HepG2 (cell line): Measurements from ENCODE around the gene SMPD3. TPM values are rescaled to one million over a fixed set of nuclear protein-coding genes. Genes with fewer than 3 reads are reported as not detected.

Source experiments
- ATAC-seq: fragments of 200-7000 bp; cut with Tn5 transposase; 3 replicates; pipeline ENCODE4 v1.9.1; 2020; ENCODE audit warnings: mild to moderate bottlenecking, moderate library complexity
- BruUV-seq: library from RNA; stranded (reverse); fragments of 400-500 nt; replicated peaks from 2 replicates; lab custom pipeline; 2021; lab: Mats Ljungman, UMichigan
- CTCF ChIA-PET: fragments of 300-600 bp; formaldehyde crosslinking; extraction: SDS; loops from one replicate; lab custom pipeline; 2021; ENCODE audit warnings: low total read pairs, inconsistent platforms, low intra/inter-chr PET ratio; lab: Yijun Ruan, JAX
- POLR2A ChIA-PET: fragments of 350-600 bp; sonication (Branson Sonifier 250); formaldehyde crosslinking; loops from one replicate; lab custom pipeline; 2020; ENCODE audit warnings: antibody characterized with exemption, inconsistent platforms; lab: Yijun Ruan, JAX
- DNase-seq: peaks from one replicate; pipeline ENCODE4 v3.0.0-alpha.2; 2015; ENCODE audit warnings: low spot score
- FAIRE-seq: peaks from 3 replicates; lab custom pipeline; 2011; peaks lifted over from hg19 to GRCh38; lab: Jason Lieb, UNC
- H2AFZ ChIP-seq: one replicate; pipeline ENCODE4 v1.6.1; 2011; ENCODE audit warnings: low read length, inconsistent platforms
- H3K27ac ChIP-seq: fragments of 300-600 bp; 3 replicates; pipeline ENCODE4 v1.8.0; 2011; ENCODE audit warnings: mixed run types, mild to moderate bottlenecking, mixed read lengths, low read length, inconsistent platforms; ENCODE audit not compliant: insufficient read depth; ENCODE audit errors: extremely low read length
- H3K27me3 ChIP-seq, 2 experiments: fragments of 200-600 bp in 1 of 2; 2 replicates in 1 of 2; 3 replicates in 1 of 2; pipeline versions ENCODE4 v1.6.0 to v1.8.0; 2011; ENCODE audit warnings: low read length in 2 of 2, mild to moderate bottlenecking in 2 of 2, moderate library complexity in 2 of 2, inconsistent platforms in 1 of 2; ENCODE audit not compliant: insufficient read depth in 2 of 2, control insufficient read depth in 1 of 2
- H3K36me3 ChIP-seq, 2 experiments: fragments of 200-600 bp in 1 of 2; replicated peaks in 1 of 2; 2 replicates in 1 of 2; 3 replicates in 1 of 2; pipeline versions ENCODE4 v1.5.1 to v1.8.0; 2011; ENCODE audit warnings: low read length in 2 of 2, inconsistent platforms in 1 of 2; ENCODE audit not compliant: insufficient read depth in 2 of 2, control insufficient read depth in 1 of 2
- H3K4me1 ChIP-seq: 2 replicates; pipeline ENCODE4 v1.5.1; 2012; ENCODE audit warnings: low read length, inconsistent platforms; ENCODE audit not compliant: insufficient read depth
- H3K4me2 ChIP-seq: 2 replicates; pipeline ENCODE4 v1.6.0; 2011; ENCODE audit warnings: low read depth, low read length, inconsistent platforms
- H3K4me3 ChIP-seq, 3 experiments: fragments of 200-600 bp in 1 of 3; sonication (generic), shearing (Covaris generic) in 1 of 3; replicated peaks in 1 of 3; 2 replicates each; pipeline ENCODE4 v1.5.1; 2011 to 2016; ENCODE audit warnings: low read length in 3 of 3, inconsistent platforms in 2 of 3, low read depth in 2 of 3, mild to moderate bottlenecking in 2 of 3, control low read depth in 1 of 3, mixed read lengths in 1 of 3; ENCODE audit not compliant: insufficient read depth in 1 of 3
- H3K79me2 ChIP-seq: one replicate; pipeline ENCODE4 v1.6.1; 2011; ENCODE audit warnings: low read length, inconsistent platforms; ENCODE audit not compliant: insufficient read depth
- H3K9ac ChIP-seq: 2 replicates; pipeline ENCODE4 v1.6.0; 2011; ENCODE audit warnings: mild to moderate bottlenecking, low read depth, low read length, inconsistent platforms; ENCODE audit not compliant: insufficient read depth
- H3K9me3 ChIP-seq: 2 replicates; pipeline ENCODE4 v1.5.1; 2012; ENCODE audit warnings: mild to moderate bottlenecking, low read length
- H4K20me1 ChIP-seq: 2 replicates; pipeline ENCODE4 v1.6.0; 2011; ENCODE audit warnings: inconsistent platforms, mild to moderate bottlenecking, low read length, moderate library complexity; ENCODE audit not compliant: insufficient read depth
- BRCA1 ChIP-seq: sonication (generic); formaldehyde crosslinking; IDR thresholded peaks from 2 replicates; pipeline ENCODE4 v1.4.0; 2020; ENCODE audit warnings: missing genetic modification reagents
- CEBPB ChIP-seq: IDR thresholded peaks from 2 replicates; pipeline ENCODE4 v1.6.1; 2011; ENCODE audit warnings: low read depth, low read length, improper control_type of control experiment, borderline replicate concordance
- CREB1 ChIP-seq, 2 experiments: fragments of 450-650 bp in 1 of 2; IDR thresholded peaks; 2 replicates each; pipeline ENCODE4 v1.6.1; 2016 to 2017; ENCODE audit warnings: control low read depth in 1 of 2, mild to moderate bottlenecking in 1 of 2, missing compliant biosample characterization in 1 of 2, missing genetic modification characterization in 1 of 2
- HOXA7 ChIP-seq: sonication (generic); formaldehyde crosslinking; IDR thresholded peaks from 2 replicates; pipeline ENCODE4 v1.8.1; 2022; ENCODE audit warnings: mild to moderate bottlenecking, missing genetic modification reagents, moderate library complexity
- KLF6 ChIP-seq: IDR thresholded peaks from 2 replicates; pipeline ENCODE4 v1.8.0; 2016; ENCODE audit warnings: missing biosample characterization, missing genetic modification reagents
- POGZ ChIP-seq: sonication (generic); formaldehyde crosslinking; IDR thresholded peaks from 2 replicates; pipeline ENCODE4 v1.4.0; 2020; ENCODE audit warnings: mild to moderate bottlenecking, missing genetic modification reagents
- TCF7 ChIP-seq: sonication (generic); IDR thresholded peaks from 2 replicates; pipeline ENCODE4 v1.6.1; 2016; ENCODE audit warnings: antibody characterized with exemption, low read depth
- THAP11 ChIP-seq: IDR thresholded peaks from 2 replicates; pipeline ENCODE4 v1.6.1; 2016; ENCODE audit warnings: missing biosample characterization, missing genetic modification reagents
- WGBS: methylation state at CpG from one replicate; pipeline ENCODE4 v1.1.6; 2017; ENCODE audit warnings: low lambda C conversion rate; 5-methylcytosine and 5-hydroxymethylcytosine counted together
- in situ Hi-C: cut with HindIII; loops from 2 replicates; pipeline ENCODE4 v1.10.0; 2017; ENCODE audit warnings: low pct_unique_long_range_greater_than_20kb; ENCODE audit not compliant: extremely low pct_ligation_motif_present
- intact Hi-C: fragments of 100-400 bp; cut with micrococcal nuclease; formaldehyde crosslinking; loops from one replicate; pipeline ENCODE4 v1.10.0; 2022; ENCODE audit not compliant: unreplicated experiment
- polyA plus RNA-seq, 8 experiments: library from polyadenylated mRNA; depleted of rRNA in 3 of 8; stranded (reverse) in 7 of 8; unstranded in 1 of 8; fragments of >200 nt; fragmentation: Illumina TruSeq in 4 of 8; extraction: Trizol in 4 of 8; gene quantifications; 2 replicates each; pipeline versions ENCODE4 v1.2.1 to v1.2.3, GENCODE V29; 2011 to 2016; ENCODE audit warnings: low read depth in 4 of 8, missing spikeins in 1 of 8, mixed read lengths in 1 of 8; ENCODE audit not compliant: insufficient read depth in 1 of 8
- total RNA-seq, 5 experiments: library from RNA; depleted of rRNA; stranded (reverse); fragments of >200 nt; fragmentation: Illumina TruSeq; extraction: Trizol; gene quantifications; 2 replicates each; pipeline ENCODE4 v1.2.3, GENCODE V29; 2016; ENCODE audit warnings: low read depth in 1 of 5
- TF ChIP-seq, protein P1 (sequence below): IDR thresholded peaks from 2 replicates; pipeline ENCODE4 v1.6.1; 2018; ENCODE audit warnings: missing genetic modification reagents

SMPD3 gene
- total and polyA plus RNA-seq, 2 of the 13 experiments (the other 11 are each of a cell fraction or from before 2014, with no cell fraction given): 0.07 to 0.32 TPM

DNA sequence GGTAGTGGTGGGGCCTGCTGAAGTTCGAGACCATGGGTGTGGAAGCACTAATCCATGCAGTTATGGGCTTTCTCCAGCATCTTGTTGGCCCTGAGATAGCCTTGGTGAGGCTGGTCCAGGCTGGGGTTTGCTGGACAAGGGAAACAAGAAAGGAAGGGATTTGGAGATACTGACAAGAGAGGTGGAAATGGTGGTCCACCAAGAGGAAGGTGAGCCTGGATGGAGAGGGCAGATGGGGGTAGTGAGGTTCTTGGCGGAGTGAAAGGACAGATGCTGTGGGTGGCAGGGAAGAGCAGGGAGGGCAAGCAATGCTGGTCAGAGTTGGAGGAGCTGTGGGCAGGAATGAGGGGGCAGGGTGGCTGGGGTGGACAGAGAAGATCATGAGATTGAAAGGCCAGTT, 5.5 kb upstream of the SMPD3 start:
- H3K27me3 ChIP-seq: no peaks in the 10 kb centered on the region
- in situ Hi-C loops (no loop called here), intact Hi-C loops (no loop called here)
- CTCF ChIA-PET: no interaction called here
- POLR2A ChIA-PET: no interaction called here
- ATAC-seq (no peak), DNase-seq (no peak), FAIRE-seq (no peak)
- H3K9me3 ChIP-seq: no peaks in the 10 kb centered on the region
- no peak overlapping the region for H3K4me2 ChIP-seq
- H3K79me2 ChIP-seq: no peaks in the 10 kb centered on the region
- 38% methylated on average over 2 of the region's 2 CpGs for whole genome bisulfite sequencing
- peaks cover 7% of the 10 kb centered on the region for H3K4me1 ChIP-seq
- no peaks in the 10 kb centered on the region for H3K36me3 ChIP-seq
- H2AFZ ChIP-seq: no peak overlapping the region
- TF ChIP-seq KLF6 (no peak), HOXA7 (CRISPR knock-in tag) (no peak), CEBPB (no peak), POGZ (CRISPR knock-in tag) (no peak), THAP11 (CRISPR knock-in tag) (no peak)
- TF ChIP-seq, protein P1, sequence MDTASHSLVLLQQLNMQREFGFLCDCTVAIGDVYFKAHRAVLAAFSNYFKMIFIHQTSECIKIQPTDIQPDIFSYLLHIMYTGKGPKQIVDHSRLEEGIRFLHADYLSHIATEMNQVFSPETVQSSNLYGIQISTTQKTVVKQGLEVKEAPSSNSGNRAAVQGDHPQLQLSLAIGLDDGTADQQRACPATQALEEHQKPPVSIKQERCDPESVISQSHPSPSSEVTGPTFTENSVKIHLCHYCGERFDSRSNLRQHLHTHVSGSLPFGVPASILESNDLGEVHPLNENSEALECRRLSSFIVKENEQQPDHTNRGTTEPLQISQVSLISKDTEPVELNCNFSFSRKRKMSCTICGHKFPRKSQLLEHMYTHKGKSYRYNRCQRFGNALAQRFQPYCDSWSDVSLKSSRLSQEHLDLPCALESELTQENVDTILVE (CRISPR knock-in tag): no peak
- H3K9ac ChIP-seq: no peak overlapping the region
- H4K20me1 ChIP-seq: no peaks in the 10 kb centered on the region
- no TSS peak for BruUV-seq
- H3K4me3 ChIP-seq: no peak overlapping the region
- H3K27ac ChIP-seq: no peak overlapping the region

DNA sequence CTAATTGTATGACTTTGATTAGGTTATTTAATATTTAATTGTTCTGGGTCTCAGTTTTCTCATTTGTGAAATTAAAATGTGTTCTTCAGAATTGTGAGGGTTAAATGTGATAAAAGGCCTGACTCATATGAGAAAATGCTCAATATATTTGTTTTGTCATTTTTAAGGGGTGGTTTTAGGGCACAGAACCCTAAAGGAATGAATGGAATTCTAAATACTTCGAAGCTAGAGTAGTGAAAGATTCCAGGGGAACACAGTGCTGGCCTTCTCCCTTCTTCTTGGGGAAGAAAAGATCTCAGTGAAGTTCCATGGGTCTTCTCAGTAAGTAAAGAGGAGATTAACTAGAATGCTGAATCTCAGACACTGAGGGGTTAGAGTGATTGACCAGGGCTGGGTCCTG, 3.9 kb upstream of the SMPD3 start:
- TF ChIP-seq BRCA1 (CRISPR knock-in tag) (no peak), CREB1 (IDR thresholded peaks at IDR 0.05) (no peak), CREB1 (CRISPR knock-in tag; IDR thresholded peaks at IDR 0.05) (no peak), TCF7 (no peak)
- H3K4me3 ChIP-seq: no peak overlapping the region
- H3K79me2 ChIP-seq: no peaks in the 10 kb centered on the region
- H2AFZ ChIP-seq: no peak overlapping the region
- FAIRE-seq (no peak), DNase-seq (no peak), ATAC-seq (no peak)
- ChIA-PET POLR2A (no interaction called here), CTCF (no interaction called here)
- no peaks in the 10 kb centered on the region for H3K36me3 ChIP-seq
- no peak overlapping the region for H3K27ac ChIP-seq
- H4K20me1 ChIP-seq: peaks cover 4% of the 10 kb centered on the region; the same call in 1 of the 2 replicates
- no TSS peak for BruUV-seq
- no peaks in the 10 kb centered on the region for H3K9me3 ChIP-seq
- intact Hi-C loops: no loop called here
- no peak overlapping the region for H3K4me2 ChIP-seq
- peaks cover 15% of the 10 kb centered on the region for H3K4me1 ChIP-seq
- in situ Hi-C loops: no loop called here
- no peaks in the 10 kb centered on the region for H3K27me3 ChIP-seq
- H3K9ac ChIP-seq: no peak overlapping the region
- 0% methylated on average over 1 of the region's 1 CpG for WGBS
